ENCODE data around the gene SPACA7.

Gene SPACA7

GRCh38 chr13:112448621-112449544 lies 72.7 kb downstream of the SPACA7 start:
- no peak for DNase-seq (ENCODE audit: low read depth)
- no peak overlapping the region for H3K4me3 ChIP-seq (ENCODE audit: low read length)
- TF ChIP-seq, protein P1, sequence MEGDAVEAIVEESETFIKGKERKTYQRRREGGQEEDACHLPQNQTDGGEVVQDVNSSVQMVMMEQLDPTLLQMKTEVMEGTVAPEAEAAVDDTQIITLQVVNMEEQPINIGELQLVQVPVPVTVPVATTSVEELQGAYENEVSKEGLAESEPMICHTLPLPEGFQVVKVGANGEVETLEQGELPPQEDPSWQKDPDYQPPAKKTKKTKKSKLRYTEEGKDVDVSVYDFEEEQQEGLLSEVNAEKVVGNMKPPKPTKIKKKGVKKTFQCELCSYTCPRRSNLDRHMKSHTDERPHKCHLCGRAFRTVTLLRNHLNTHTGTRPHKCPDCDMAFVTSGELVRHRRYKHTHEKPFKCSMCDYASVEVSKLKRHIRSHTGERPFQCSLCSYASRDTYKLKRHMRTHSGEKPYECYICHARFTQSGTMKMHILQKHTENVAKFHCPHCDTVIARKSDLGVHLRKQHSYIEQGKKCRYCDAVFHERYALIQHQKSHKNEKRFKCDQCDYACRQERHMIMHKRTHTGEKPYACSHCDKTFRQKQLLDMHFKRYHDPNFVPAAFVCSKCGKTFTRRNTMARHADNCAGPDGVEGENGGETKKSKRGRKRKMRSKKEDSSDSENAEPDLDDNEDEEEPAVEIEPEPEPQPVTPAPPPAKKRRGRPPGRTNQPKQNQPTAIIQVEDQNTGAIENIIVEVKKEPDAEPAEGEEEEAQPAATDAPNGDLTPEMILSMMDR (conservative IDR thresholded peaks at IDR 0.05; ENCODE audit: low read length), result no peak

GRCh38 chr13:112449545-112449930 lies 73.4 kb downstream of the SPACA7 start:
- DNase-seq (ENCODE audit: low read depth), result no peak
- no peak overlapping the region for H3K4me3 ChIP-seq (ENCODE audit: low read length)
- TF ChIP-seq, protein P1 (conservative IDR thresholded peaks at IDR 0.05; ENCODE audit: low read length), result no peak

GRCh38 chr13:112450118-112450903 lies 74.2 kb downstream of the SPACA7 start:
- TF ChIP-seq, protein P1 (conservative IDR thresholded peaks at IDR 0.05; ENCODE audit: low read length), result no peak
- no peak overlapping the region for H3K4me3 ChIP-seq (ENCODE audit: low read length)
- no peak for DNase-seq (ENCODE audit: low read depth)

DNA sequence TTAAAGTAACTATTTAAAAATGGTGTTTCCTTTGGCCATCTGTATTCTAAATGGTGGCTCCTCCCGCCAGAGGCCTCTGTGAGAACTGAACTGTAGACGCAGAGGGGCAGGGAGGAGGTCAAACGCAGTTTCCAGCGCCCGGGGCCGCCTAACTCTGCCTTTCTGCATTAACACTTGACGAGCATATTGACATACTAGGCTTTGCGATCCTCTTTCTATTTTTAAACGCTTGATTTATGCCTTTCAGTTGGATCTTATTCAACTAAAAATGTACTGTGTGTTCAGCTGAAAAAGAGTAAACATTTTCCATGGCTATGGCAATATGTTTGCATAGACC lies 74.7 kb downstream of the SPACA7 start:
- no peak for DNase-seq (ENCODE audit: low read depth)
- no peak overlapping the region for H3K4me3 ChIP-seq (ENCODE audit: low read length)
- TF ChIP-seq, protein P1 (conservative IDR thresholded peaks at IDR 0.05; ENCODE audit: low read length), result no peak

DNA sequence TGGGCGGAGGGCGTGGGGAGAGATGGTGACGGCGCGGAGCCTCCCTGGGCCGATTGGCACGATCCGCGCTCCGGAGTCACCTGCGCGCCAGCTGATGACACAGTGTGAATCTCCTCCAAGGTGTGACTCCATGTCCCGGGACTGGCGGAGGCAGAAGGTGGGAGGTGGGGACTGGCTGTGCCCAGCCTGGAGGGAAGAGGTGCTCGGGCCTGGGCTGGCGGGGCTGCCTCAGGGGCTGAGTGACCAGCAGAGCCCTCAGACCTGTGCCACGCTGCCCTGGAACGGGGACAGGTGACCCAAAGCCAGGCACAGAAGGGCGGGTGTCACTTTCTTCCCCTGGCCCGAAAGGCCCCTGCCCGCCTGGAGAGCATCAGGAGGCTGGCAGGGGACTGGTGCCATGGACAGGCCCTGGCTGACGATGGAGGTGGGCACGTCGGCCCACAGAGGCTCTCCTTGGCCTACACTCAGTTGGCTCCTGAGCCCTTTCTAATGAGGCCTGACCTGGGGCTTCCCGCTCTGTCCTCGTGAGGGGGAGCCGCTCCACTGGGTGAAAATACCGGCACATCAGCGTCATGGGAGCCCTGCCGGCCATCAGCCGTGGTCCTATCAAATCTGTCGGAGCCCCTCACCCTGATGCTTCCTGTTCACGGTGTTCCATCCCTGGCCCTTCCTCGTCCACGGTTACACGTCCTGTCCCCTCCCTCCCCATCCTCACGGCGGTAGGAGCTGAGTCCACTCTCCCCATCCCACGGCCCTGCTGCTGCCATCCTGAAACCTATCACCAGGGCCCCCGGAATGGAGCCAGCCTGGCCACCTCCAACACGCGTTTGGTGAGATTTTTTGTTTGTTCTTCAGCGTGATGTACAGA lies 75.6 kb downstream of the SPACA7 start:
- H3K4me3 ChIP-seq (ENCODE audit: low read length), result no peak overlapping the region
- DNase-seq (ENCODE audit: low read depth), result no peak
- TF ChIP-seq, protein P1 (conservative IDR thresholded peaks at IDR 0.05; ENCODE audit: low read length), result no peak

GRCh38 chr13:112452380-112453206 lies 76.4 kb downstream of the SPACA7 start:
- H3K4me3 ChIP-seq (ENCODE audit: low read length), result no peak overlapping the region
- TF ChIP-seq, protein P1 (conservative IDR thresholded peaks at IDR 0.05; ENCODE audit: low read length), result no peak
- DNase-seq (ENCODE audit: low read depth), result no peak
